HG03175 (cell line): ENCODE results near the gene DUSP16.

Experiments used
- ATAC-seq: cut with Tn5 transposase; IDR thresholded peaks from one replicate; pipeline ENCODE4 v1.9.1; 2021; ENCODE audit warnings: mild to moderate bottlenecking, moderate library complexity; ENCODE audit not compliant: unreplicated experiment

Gene DUSP16

DNA sequence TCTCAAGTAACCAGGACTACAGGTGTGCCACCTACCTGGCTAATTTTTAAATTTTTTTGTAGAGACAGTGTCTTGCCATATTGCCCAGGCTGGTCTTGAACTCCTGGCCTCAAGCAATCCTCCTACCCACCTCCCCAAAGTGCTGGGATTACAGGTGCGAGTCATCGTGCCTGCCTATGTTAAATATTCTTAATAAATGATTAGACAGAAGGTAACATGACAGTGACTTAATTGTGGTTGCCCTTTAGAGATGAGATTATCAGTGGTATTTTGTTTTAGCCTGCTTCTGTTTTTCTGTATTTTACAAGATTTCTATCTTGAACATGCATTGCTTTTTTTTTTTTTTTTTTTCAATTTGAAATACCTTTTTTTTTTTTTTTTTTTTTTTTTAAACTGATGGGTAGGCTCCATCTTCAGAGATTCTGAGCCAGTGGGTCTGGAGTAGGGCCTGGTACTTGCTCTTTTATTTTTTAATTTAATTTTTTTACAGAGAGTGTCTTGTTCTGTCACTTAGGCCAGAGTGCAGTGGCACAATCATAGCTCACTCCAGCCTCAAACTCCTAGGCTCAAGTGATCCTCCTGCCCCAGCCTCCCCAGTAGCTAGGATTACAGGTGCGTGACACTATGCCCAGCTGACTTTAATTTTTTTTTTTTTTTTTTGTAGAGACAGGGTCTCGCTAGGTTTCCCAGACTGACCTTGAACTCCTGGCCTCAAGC, 117.3 kb downstream of the DUSP16 start:
- ATAC-seq = no peak

DNA sequence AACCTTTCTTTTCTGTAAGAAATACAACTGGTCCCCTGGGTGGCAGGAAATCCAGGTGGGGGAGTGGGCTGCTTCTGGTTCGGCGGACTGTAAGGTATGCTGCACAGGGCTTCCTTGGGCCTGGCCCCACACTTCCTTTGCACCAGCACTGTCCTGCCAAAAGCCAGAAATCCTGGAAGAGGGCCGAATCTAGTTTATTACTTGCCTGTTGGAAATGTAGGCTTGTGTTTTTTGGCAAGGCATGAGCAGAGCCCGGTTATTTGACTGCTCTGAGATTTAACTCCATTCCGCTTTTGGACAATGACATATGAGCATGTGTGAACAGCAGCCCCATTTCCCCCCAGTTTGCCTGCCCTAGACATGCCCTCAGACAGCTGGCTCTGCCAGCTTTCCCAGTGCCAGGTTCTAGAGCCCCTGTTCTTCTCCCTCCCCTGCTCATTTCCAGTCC, 119.2 kb downstream of the DUSP16 start:
- no peak for ATAC-seq

DNA sequence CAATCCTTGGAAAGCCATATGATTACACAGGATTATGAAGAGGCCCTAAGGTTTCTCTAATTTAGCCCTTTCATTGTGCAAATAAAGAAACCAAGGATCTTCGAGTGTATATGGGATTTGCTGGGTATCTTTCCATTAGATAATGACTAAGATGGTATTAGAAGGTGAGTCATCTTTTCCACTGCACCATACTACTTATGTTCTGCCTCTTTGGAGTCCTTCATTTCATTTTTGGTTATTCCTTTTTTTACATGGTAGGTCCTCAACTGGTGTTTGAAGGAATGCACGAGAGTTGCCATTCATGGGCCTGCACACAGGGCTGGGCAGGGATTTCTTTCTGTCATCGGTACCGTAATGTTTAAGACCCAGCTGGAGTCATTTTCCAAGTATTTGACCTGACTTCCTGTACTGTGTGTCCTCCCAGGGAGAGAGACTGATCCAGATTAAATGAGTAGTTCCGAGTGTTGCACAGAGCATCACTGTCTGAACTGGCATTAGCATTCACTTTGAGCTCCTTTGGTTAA, 120.1 kb downstream of the DUSP16 start:
- ATAC-seq = no peak

DNA sequence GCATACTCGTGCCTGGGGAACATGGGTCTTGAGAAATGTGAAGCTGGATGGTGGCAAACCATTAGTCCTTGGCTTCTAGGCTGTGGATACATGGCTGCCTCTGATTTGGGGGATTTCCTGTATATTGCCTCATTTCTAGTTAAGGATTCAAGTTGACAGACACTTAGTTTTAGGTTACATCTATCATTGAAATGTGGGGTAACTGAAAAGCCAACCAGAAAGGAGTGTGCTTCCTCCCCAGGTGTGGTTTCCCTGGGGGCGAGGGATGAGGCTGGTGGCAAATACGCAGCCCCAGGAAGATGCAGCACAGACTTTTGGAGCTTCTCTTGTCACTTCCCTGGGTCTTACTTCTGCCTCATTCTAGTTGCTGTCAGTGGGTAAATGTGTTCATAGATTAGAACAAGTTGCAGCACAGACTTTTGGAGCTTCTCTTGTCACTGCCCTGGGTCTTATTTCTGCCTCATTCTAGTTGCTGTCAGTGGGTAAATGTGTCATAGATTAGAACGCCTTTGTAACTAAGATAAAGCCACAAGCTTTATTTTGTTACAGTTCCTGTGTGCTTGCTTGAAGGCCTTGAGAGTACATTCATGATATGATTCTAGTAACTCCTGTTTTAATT, 120.7 kb downstream of the DUSP16 start:
- ATAC-seq = no peak

DNA sequence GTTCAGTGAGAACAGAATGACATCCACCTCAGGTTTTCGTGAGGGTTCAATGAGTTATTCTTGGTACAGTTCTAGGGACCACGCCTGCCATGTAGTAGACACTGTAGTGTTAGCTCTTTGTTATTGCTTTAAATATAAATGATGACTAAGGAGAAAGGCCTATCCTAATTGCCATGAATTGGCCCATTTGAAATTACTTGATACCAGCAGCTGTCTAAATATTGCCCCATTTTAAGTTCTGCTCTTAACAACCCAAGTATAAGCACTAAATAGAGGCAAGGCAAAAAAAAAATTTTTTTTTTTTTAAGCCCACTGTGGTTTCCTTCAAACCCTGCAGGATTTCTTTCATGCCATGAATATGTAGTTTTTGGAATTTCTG, 121.2 kb downstream of the DUSP16 start:
- no peak for ATAC-seq

DNA sequence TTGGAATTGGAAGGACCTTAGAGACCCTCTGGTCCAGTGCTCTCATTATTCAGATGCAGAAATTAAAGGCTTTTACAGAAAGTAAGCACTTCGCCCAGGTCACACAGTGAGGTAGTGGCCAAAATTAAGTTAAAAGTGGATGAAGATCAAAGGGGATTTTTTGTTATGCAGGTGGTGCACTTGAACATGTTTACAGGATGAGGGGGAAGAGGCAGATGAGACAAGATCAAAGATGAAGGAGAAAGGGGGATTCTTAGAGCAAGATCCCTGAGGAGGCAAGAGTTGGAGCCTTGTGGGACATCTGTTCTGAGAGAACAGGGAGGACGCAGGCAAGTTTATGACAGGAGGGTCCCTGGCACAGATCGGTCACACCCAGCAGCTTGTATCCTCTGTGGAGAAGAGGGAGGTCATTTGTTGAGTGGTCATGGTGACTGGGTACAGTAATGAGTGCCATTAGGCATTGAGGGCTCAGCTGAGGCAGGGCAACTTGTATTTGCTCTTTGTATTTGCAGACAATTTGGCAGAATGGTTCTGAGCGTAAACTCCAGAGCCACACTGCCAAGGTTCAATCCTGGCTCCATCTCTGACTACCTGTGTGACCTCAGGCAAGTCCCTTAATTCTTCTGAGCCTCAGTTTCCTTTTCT, 121.8 kb downstream of the DUSP16 start:
- ATAC-seq = no peak

DNA sequence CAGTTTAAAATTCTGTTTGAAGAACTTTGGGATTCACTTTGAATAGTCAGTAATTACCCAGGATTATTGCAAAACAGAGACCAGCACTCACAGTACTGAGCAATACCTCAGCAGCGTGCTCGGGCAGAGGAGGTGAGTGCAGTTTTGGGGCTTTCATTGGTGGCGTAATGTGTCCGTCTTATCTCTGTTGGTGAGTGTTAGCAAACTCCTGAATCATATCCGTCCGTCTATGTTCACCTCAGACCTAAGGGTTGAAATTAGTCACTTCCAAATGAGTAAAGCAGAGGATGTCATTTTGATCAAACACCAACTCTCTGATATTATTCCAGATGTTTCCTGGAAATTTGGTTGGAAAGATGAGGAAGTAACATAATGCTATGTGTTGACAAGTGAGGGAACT, 123.0 kb downstream of the DUSP16 start:
- ATAC-seq = no peak

DNA sequence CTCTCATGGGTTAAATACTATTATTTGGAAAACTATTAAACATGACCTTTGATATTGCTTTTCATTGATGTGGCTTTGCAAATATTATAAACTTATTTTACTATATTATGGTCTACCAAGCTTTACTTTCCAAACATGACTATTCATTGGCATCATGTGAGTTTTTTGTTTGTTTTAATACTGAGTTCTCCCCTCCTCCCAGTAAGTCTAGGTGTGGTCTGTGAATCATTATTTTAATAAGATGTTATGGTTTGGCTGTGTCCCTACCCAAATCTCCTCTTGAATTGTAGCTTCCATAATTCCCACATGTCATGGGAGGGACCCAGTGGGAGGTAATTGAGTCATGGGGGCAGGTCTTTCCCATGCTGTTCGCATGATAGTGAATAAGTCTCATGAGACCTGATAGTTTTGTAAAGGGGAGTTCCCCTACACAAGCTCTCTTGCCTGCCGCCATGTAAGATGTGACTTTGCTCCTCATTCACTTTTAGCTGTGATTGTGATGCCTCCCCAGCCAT, 125.8 kb downstream of the DUSP16 start:
- ATAC-seq = no peak

DNA sequence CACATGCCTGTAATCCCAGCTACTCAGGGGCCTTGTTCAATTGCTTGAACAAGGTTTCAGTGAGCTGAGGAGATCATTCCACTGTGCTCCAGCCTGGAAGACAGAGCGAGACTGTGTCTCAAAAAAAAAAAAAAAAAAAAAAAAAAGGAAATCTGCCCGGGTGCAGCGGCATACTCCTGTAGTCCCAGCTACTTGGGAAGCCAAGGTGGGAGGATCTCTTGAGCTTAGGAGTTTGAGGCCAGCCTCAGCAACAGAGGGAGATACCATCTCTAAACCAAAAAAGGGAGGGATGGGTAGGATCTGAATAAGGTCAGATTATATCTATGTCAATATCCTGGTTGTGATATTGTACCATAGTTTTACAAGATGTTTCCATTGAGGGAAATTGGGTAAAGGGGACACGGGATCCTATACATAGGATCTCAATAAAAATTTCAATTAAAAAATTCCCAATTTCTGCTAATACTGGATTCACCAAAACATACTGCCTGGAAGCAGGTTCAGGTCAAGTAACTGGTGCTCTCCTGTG, 129.4 kb downstream of the DUSP16 start:
- no peak for ATAC-seq

DNA sequence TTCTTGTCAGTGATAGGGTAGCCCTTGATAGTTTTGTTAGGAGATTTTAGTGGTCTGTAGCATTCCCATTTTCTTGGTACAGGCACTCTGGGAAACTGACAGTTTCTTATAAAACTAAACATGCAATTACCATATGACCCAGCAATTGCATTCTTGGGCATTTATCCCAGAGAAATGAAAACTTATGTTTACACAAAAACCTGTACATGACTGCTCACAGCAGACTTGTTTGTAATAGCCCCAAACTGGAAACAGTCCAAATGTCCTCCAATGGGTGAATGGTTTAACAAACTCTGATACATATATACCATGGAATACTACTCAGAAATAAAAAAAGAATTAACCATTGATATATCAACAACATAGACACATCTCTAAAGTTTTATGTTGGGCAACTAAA, 130.3 kb downstream of the DUSP16 start:
- ATAC-seq = no peak

DNA sequence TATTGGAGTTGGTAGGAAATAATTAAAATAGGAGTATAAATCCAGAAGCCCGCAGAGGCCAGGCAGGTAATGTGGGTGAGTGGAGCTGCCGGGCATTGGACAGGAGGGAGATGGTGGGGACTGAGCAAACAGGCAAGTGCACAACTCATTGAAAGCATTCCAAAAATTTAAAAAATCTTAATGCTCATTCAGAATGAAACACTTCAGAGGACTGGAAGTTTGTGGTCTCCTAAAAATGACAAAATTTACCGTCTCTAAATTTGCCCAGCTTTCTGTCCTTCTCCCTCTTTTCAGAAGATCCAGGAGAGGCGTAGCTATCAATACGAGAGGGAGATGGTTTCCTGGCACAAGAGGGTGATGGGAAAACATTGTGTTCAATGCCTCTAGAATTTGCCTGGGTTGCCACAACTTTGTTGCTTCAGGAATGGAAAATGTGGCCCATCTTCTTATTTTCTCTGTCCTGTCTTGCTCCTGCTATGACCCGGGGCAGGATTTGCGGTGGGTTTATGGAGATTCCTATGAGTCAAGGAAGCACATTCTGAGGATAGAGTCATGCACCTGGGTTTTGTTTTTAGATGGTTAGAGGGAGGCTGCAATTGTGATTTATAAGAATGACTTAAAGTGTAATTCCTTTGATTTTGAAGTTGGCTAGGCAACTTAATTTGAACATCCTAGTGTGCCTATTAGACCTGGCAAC, 133.6 kb downstream of the DUSP16 start:
- ATAC-seq = no peak

DNA sequence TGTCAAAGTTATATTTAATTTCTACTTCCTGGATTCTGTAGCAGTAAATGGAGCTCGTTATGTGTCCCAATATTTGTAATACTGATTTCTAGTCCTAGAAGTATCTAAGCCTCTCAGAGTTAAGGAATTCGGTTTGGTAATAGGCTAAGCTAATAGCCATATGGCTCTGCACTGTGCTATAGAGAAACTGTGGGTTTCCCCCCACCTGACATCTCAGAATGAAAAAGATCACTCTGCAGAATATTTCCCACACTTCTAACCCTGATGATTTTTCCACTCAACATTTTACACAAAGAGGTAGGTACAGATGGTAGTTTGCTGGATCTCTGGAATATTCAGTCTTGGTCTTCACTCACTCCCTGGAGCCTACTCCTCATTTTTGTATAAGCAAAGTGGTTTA, 134.6 kb downstream of the DUSP16 start:
- ATAC-seq = no peak

DNA sequence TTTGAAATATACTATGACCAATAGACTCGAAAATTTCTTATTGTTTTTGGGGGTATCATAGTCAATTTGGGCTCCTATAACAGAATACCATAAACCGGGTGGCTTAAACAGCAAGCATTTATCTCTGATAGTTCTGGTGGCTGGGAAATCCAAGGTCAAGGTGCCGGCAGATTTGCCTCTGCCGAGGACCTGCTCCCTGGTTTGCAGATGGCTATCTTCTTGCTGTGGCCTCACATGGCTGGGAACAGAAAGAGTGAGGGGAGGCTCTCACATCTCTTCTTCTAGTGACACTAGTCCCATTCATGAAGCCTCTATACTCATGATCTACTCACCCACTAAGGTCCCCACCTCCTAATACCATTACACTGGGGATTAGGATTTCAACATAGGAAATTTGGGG, 135.1 kb downstream of the DUSP16 start:
- no peak for ATAC-seq

DNA sequence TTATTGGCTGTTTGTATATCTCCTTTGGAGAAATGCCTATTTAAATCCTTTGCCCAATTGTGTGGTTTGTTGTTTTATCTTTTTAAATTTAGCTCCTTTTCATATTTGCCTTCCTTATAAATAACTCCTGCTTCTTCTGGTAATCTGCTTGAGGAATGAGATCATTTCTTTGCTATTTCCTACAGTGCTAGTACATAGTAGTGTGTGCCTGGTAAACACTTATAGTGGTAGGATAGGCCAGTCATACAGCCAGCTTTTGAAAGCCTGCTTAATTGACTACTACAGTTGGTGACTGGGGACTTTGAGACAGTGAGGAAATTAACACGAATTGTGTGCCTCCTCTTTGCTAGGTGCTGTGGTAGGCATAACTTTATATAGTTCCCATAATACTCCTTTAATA, 137.0 kb downstream of the DUSP16 start:
- ATAC-seq = no peak

DNA sequence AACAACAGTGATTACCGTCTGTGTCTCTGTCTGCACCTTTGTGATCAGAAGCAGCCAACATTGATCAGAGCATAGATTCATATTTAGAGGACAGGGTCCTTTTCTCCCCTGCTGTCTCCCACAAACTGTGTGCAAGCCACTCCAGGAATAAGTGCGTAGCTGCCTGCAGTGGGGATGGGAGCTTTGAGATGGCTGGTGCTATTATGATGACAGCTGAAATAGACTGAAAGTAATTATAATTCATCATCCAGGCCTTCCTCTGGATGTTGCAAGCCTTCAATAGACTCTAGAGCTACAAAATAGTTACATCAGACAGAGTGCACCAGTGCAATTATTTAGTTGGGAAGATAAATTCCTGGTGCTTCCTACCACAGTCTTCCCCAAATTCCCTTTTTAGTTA, 137.7 kb downstream of the DUSP16 start:
- ATAC-seq = no peak
